Keratinocyte (primary cell): ENCODE measurements around the gene BDKRB2.

Experiments used
- CTCF ChIP-seq, 3 experiments: IDR thresholded peaks in 1 of 3; conservative IDR thresholded peaks in 1 of 3; optimal IDR thresholded peaks in 1 of 3; 2 replicates in 2 of 3; 3 replicates in 1 of 3; pipeline versions ENCODE3 to v1.5.1; 2011; ENCODE audit warnings: low read length in 3 of 3, mild to moderate bottlenecking in 3 of 3, moderate library complexity in 2 of 3, control low read depth in 1 of 3, inconsistent platforms in 1 of 3; ENCODE audit not compliant: insufficient read depth in 2 of 3; ENCODE audit errors: extremely low read depth in 1 of 3
- EZH2 ChIP-seq: IDR thresholded peaks from one replicate; pipeline ENCODE4 v1.6.1; 2012; ENCODE audit warnings: inconsistent platforms, mild to moderate bottlenecking, low read length, moderate library complexity

- TF ChIP-seq CTCF (optimal IDR thresholded peaks at IDR 0.05 in 1 of 3, IDR thresholded peaks at IDR 0.05 in 1 of 3, conservative IDR thresholded peaks at IDR 0.05 in 1 of 3; ENCODE audit: extremely low read depth in 1 of 3, insufficient read depth in 2 of 3, low read length in 3 of 3) (no peak), EZH2 (no peak)
Observed at GRCh38 chr14:96158735-96159134, 45.9 kb upstream of the BDKRB2 start.
